Adrenal gland (tissue), 12 donors: Measurements from ENCODE around the gene KIAA2012. TPM values are rescaled to one million over a fixed set of nuclear protein-coding genes. Genes with fewer than 3 reads are reported as not detected.

ENCODE experiments used
- DNase-seq, 7 donors: peaks; one replicate each; pipeline ENCODE4 v3.0.0-alpha.2; 2019 to 2020
- H3K27ac ChIP-seq, 5 donors: fragments of 200-600 bp; sonication (generic) in 4 of 5; 1 replicate in 3 of 5; 2 replicates in 2 of 5; pipeline versions ENCODE4 v1.5.1 to v1.8.0; 2016 to 2020; ENCODE audit warnings: mild to moderate bottlenecking in 1 of 5
- H3K27me3 ChIP-seq: fragments of 200-600 bp; 2 replicates; pipeline ENCODE4 v1.8.0; 2021
- H3K36me3 ChIP-seq, 2 donors: fragments of 200-600 bp; replicated peaks in 1 of 2; 1 replicate in 1 of 2; 2 replicates in 1 of 2; pipeline versions ENCODE4 v1.5.1 to v1.8.0; 2018 to 2022
- H3K4me1 ChIP-seq, 2 donors: fragments of 200-600 bp; replicated peaks in 1 of 2; 1 replicate in 1 of 2; 2 replicates in 1 of 2; pipeline versions ENCODE4 v1.5.1 to v1.8.0; 2018 to 2021
- H3K4me3 ChIP-seq, 4 donors: fragments of 200-600 bp; sonication (generic) in 3 of 4; one replicate each; pipeline ENCODE4 v1.5.1; 2016 to 2018
- H3K9me3 ChIP-seq, 3 donors: fragments of 200-600 bp; sonication (generic) in 1 of 3; replicated peaks in 1 of 3; 1 replicate in 2 of 3; 2 replicates in 1 of 3; pipeline versions ENCODE4 v1.5.1 to v1.8.0; 2016 to 2021
- CTCF ChIP-seq, 6 experiments: fragments of 450-650 bp in 4 of 6; fragments of 200-600 bp in 2 of 6; sonication (generic) in 1 of 6; IDR thresholded peaks; 1 replicate in 5 of 6; 2 replicates in 1 of 6; pipeline versions ENCODE4 v1.5.1 to v1.8.0; 2016 to 2021; ENCODE audit warnings: antibody characterized with exemption in 6 of 6, mild to moderate bottlenecking in 2 of 6, moderate library complexity in 1 of 6
- POLR2A ChIP-seq, 2 donors: fragments of 450-650 bp; IDR thresholded peaks; one replicate each; pipeline ENCODE4 v1.6.1; 2017; ENCODE audit warnings: antibody characterized with exemption in 2 of 2, mild to moderate bottlenecking in 2 of 2, moderate library complexity in 1 of 2
- WGBS, 4 donors: extraction: QIAGEN DNeasy Blood & Tissue Kit in 2 of 4; methylation state at CpG; one replicate each; pipeline versions ENCODE4 v1.1.5 to v1.1.7; 2013 to 2017; 5-methylcytosine and 5-hydroxymethylcytosine counted together
- intact Hi-C, 2 donors: fragments of 100-400 bp; cut with DNase I; formaldehyde crosslinking; loops; one replicate each; pipeline versions ENCODE4 v1.14.1 to v1.15.0; 2022 to 2023
- polyA plus RNA-seq, 3 donors: library from polyadenylated mRNA; stranded (reverse); fragments of 200-250 nt in 2 of 3; fragments of 350-450 nt in 1 of 3; fragmentation: Illumina TruSeq in 1 of 3; extraction: RNeasy Lipid Tissue Mini Kit (QIAGEN cat#74804) in 1 of 3; gene quantifications; one replicate each; pipeline ENCODE4 v1.2.3, GENCODE V29; 2013 to 2014
- small RNA-seq, 2 donors: library from RNA; depleted of rRNA; stranded (forward); fragments of <200 nt; gene quantifications; one replicate each; pipeline ENCODE3, GENCODE V24; 2016
- total RNA-seq, 9 donors: library from RNA; depleted of rRNA in 4 of 9; stranded (reverse); fragments of >200 nt in 4 of 9; fragments of 120-200 nt in 1 of 9; fragmentation: NEBNext Ultra II Directional in 1 of 9; extraction: Animal tissue kit (Norgen Biotek cat#: 25700) in 1 of 9; gene quantifications; one replicate each; pipeline versions ENCODE4 v1.1.0 to v1.2.4, GENCODE V29; 2013 to 2023
- donor health status: healthy with polysubstance abuse.
- donor health status: Bipolar disorder and iron deficiency.
- donor health status: DM: yes; HTN: yes; CAD: no.
- donor health status: DM: no; HTN: no; CAD: no.
- donor health status: DM: no; HTN: no; CAD: no.
- donor health status: DM: yes; HTN: yes; CAD: no.

The KIAA2012 gene
- total and polyA plus RNA-seq, 12 donors = 0.09 to 0.16 (median 0.11) TPM; not detected in 9

- no peak overlapping the region for H3K4me3 ChIP-seq
- WGBS, 4 donors = 64 to 67% (median 66%) methylated on average over 10 of the region's 10 CpGs
- TF ChIP-seq POLR2A (IDR thresholded peaks at IDR 0.05) = no peak
- TF ChIP-seq CTCF (IDR thresholded peaks at IDR 0.05) = no peak
- DNase-seq = no peak
- no peak overlapping the region for H3K27ac ChIP-seq
- intact Hi-C loops = no loop called here
- no peaks in the 10 kb centered on the region for H3K4me1 ChIP-seq
- H3K36me3 ChIP-seq = no peaks in the 10 kb centered on the region
- no peaks in the 10 kb centered on the region for H3K9me3 ChIP-seq
- H3K27me3 ChIP-seq = no peaks in the 10 kb centered on the region
Measured at GRCh38 chr2:202249521-202250253, 176.6 kb downstream of the KIAA2012 start.

GRCh38 chr2:202251494-202251893 lies 178.4 kb downstream of the KIAA2012 start:
- Histone ChIP-seq H3K9me3 (no peaks in the 10 kb centered on the region), H3K27me3 (no peaks in the 10 kb centered on the region), H3K4me3 (no peak overlapping the region), H3K27ac (no peak overlapping the region), H3K36me3 (no peaks in the 10 kb centered on the region), H3K4me1 (no peaks in the 10 kb centered on the region)
- TF ChIP-seq POLR2A (IDR thresholded peaks at IDR 0.05) = no peak
- no peak for TF ChIP-seq CTCF (IDR thresholded peaks at IDR 0.05)
- WGBS, 4 donors = 76 to 85% (median 85%) methylated on average over 5 of the region's 5 CpGs
- no peak for DNase-seq
- intact Hi-C loops = no loop called here

Small RNAs within 50 kb of the gene (small RNA-seq; reads per million reads assigned to genes)
- 0 reads per million in 2 donors for gene AC079354.2

Other genes starting within 250 kb of the KIAA2012 start
- gene FZD7, start 39.4 kb upstream of the KIAA2012 start, total RNA-seq = 1 to 10 TPM; 1.2 to 7.1 (median 3.9) TPM
- 1 to 10 TPM; 1.3 to 1.5 (median 1.4) TPM for gene FZD7, start 39.4 kb upstream of the KIAA2012 start, polyA plus RNA-seq
- 100 to 1,000 TPM in 7 of 9 donors, 10 to 100 TPM in 2; 53.1 to 156 (median 103) TPM for gene SUMO1, start 165.3 kb downstream of the KIAA2012 start, total RNA-seq
- gene SUMO1, start 165.3 kb downstream of the KIAA2012 start, polyA plus RNA-seq = 100 to 1,000 TPM in 2 of 3 donors, 10 to 100 TPM in 1; 96.4 to 182 (median 101) TPM
- gene NOP58, start 192.5 kb downstream of the KIAA2012 start, total RNA-seq = 10 to 100 TPM; 19.5 to 75.6 (median 46.6) TPM
- gene NOP58, start 192.5 kb downstream of the KIAA2012 start, polyA plus RNA-seq = 100 to 1,000 TPM in 1 of 3 donors, 10 to 100 TPM in 2; 89.3 to 136 (median 99.7) TPM